Testis (tissue), 3 donors: ENCODE results near the gene HIPK4. TPM values are rescaled to one million over a fixed set of nuclear protein-coding genes. Genes with fewer than 3 reads are reported as not detected.
"Not testable (repeated sequence)": the region's sequence is repeated elsewhere in the genome, so short reads cannot be mapped to it uniquely, and the experiment has no call there.

Experiments used
- DNase-seq: peaks from one replicate; pipeline ENCODE4 v3.0.0-alpha.2; 2019
- H3K27ac ChIP-seq, 2 donors: fragments of 200-600 bp; sonication (generic); one replicate each; pipeline ENCODE4 v1.5.1; 2019
- H3K27me3 ChIP-seq: fragments of 200-600 bp; sonication (generic); one replicate; pipeline ENCODE4 v1.5.1; 2019
- H3K36me3 ChIP-seq: fragments of 200-600 bp; sonication (generic); one replicate; pipeline ENCODE4 v1.5.1; 2017; ENCODE audit warnings: low read depth; ENCODE audit errors: missing control alignments
- H3K4me1 ChIP-seq: fragments of 200-600 bp; sonication (generic); one replicate; pipeline ENCODE4 v1.5.1; 2019
- H3K4me3 ChIP-seq, 2 donors: fragments of 200-600 bp; sonication (generic); one replicate each; pipeline ENCODE4 v1.5.1; 2017 to 2019
- H3K9me3 ChIP-seq: fragments of 200-600 bp; sonication (generic); one replicate; pipeline ENCODE4 v1.5.1; 2017
- CTCF ChIP-seq, 3 experiments: fragments of 450-650 bp in 2 of 3; fragments of 200-600 bp in 1 of 3; sonication (generic) in 1 of 3; IDR thresholded peaks; one replicate each; pipeline ENCODE4 v1.5.1; 2016 to 2019; ENCODE audit warnings: antibody characterized with exemption in 3 of 3, mild to moderate bottlenecking in 2 of 3, moderate library complexity in 1 of 3
- POLR2A ChIP-seq: fragments of 450-650 bp; IDR thresholded peaks from one replicate; pipeline ENCODE4 v1.6.1; 2017; ENCODE audit warnings: antibody characterized with exemption, mild to moderate bottlenecking, moderate library complexity
- WGBS, 2 donors: methylation state at CpG; one replicate each; pipeline ENCODE4 v1.1.5; 2018; 5-methylcytosine and 5-hydroxymethylcytosine counted together
- intact Hi-C: fragments of 100-400 bp; cut with DNase I; formaldehyde crosslinking; loops from one replicate; pipeline ENCODE4 v1.15.1; 2023; ENCODE audit warnings: low total_unique reads
- polyA plus RNA-seq: library from polyadenylated mRNA; stranded (reverse); fragments of 350-450 nt; fragmentation: Illumina TruSeq; extraction: RNeasy Lipid Tissue Mini Kit (QIAGEN cat#74804); gene quantifications from one replicate; pipeline ENCODE4 v1.2.3, GENCODE V29; 2014; ENCODE audit warnings: low read depth, low replicate concordance; ENCODE audit not compliant: insufficient read depth
- total RNA-seq, 2 donors: library from RNA; depleted of rRNA; stranded (reverse); fragments of >200 nt; gene quantifications; one replicate each; pipeline ENCODE4 v1.2.3, GENCODE V29; 2016

HIPK4 gene
- total and polyA plus RNA-seq, 3 donors from 2014 or later = 13.7 to 32.8 (median 30.3) TPM

GRCh38 chr19:40411125-40411842 is 21.3 kb upstream of the HIPK4 start:
- no peak overlapping the region for H3K4me3 ChIP-seq
- 59 to 76% methylated on average over 12 to 16 of the region's 16 CpGs for WGBS, 2 donors
- H3K36me3 ChIP-seq = no peaks in the 10 kb centered on the region
- no peak for DNase-seq
- no peak overlapping the region for H3K27ac ChIP-seq
- peaks cover 6% of the 10 kb centered on the region for H3K4me1 ChIP-seq
- H3K9me3 ChIP-seq = no peaks in the 10 kb centered on the region
- intact Hi-C loops = no loop called here
- TF ChIP-seq CTCF (IDR thresholded peaks at IDR 0.05) (no peak), POLR2A (no peak)
- no peaks in the 10 kb centered on the region for H3K27me3 ChIP-seq

GRCh38 chr19:40410030-40410389 is 20.0 kb upstream of the HIPK4 start:
- Histone ChIP-seq H3K27ac (no peak overlapping the region), H3K4me3 (no peak overlapping the region), H3K4me1 (peaks cover 6% of the 10 kb centered on the region), H3K9me3 (no peaks in the 10 kb centered on the region), H3K27me3 (no peaks in the 10 kb centered on the region), H3K36me3 (no peaks in the 10 kb centered on the region)
- DNase-seq = no peak
- TF ChIP-seq CTCF (IDR thresholded peaks at IDR 0.05) (no peak), POLR2A (no peak)
- WGBS, 2 donors = 59 to 69% methylated on average over 7 to 8 of the region's 9 CpGs
- intact Hi-C loops = no loop called here

GRCh38 chr19:40408598-40408925 is 18.6 kb upstream of the HIPK4 start:
- H3K36me3 ChIP-seq, H3K4me3 ChIP-seq, H3K4me1 ChIP-seq, DNase-seq, H3K27ac ChIP-seq, intact Hi-C loops, H3K9me3 ChIP-seq, H3K27me3 ChIP-seq: not testable (repeated sequence)
- WGBS, 2 donors = 89 to 91% methylated on average over 3 to 8 of the region's 8 CpGs

GRCh38 chr19:40407714-40408597 is 18.0 kb upstream of the HIPK4 start:
- Histone ChIP-seq H3K36me3 (no peaks in the 10 kb centered on the region), H3K4me1 (peaks cover 11% of the 10 kb centered on the region), H3K27me3 (no peaks in the 10 kb centered on the region), H3K4me3 (no peak overlapping the region), H3K27ac (no peak overlapping the region), H3K9me3 (no peaks in the 10 kb centered on the region)
- TF ChIP-seq POLR2A (no peak), CTCF (IDR thresholded peaks at IDR 0.05) (no peak)
- intact Hi-C loops = no loop called here
- DNase-seq = no peak
- WGBS, 2 donors = 65 to 70% methylated on average over 17 to 22 of the region's 22 CpGs

- DNase-seq = peak; percentile 95
- intact Hi-C loops = no loop called here
- Histone ChIP-seq H3K9me3 (no peaks in the 10 kb centered on the region), H3K4me3 (peak overlapping the region; percentile 48 to 81), H3K27me3 (no peaks in the 10 kb centered on the region), H3K27ac (peak overlapping the region; percentile 83 to 87), H3K4me1 (peaks cover 5% of the 10 kb centered on the region), H3K36me3 (no peaks in the 10 kb centered on the region)
- TF ChIP-seq CTCF (IDR thresholded peaks at IDR 0.05) (no peak), POLR2A (no peak)
- 0 to 2% methylated on average over 6 to 39 of the region's 41 CpGs for WGBS, 2 donors
Observed at GRCh38 chr19:40403262-40403984, 13.4 kb upstream of the HIPK4 start.
